OCI-M1 (cell line): ENCODE measurements around the gene CALML5.

Experiments used
- DNase-seq: peaks from one replicate; lab custom pipeline; 2025; lab: John Stamatoyannopoulos, UW

CALML5 gene

DNA sequence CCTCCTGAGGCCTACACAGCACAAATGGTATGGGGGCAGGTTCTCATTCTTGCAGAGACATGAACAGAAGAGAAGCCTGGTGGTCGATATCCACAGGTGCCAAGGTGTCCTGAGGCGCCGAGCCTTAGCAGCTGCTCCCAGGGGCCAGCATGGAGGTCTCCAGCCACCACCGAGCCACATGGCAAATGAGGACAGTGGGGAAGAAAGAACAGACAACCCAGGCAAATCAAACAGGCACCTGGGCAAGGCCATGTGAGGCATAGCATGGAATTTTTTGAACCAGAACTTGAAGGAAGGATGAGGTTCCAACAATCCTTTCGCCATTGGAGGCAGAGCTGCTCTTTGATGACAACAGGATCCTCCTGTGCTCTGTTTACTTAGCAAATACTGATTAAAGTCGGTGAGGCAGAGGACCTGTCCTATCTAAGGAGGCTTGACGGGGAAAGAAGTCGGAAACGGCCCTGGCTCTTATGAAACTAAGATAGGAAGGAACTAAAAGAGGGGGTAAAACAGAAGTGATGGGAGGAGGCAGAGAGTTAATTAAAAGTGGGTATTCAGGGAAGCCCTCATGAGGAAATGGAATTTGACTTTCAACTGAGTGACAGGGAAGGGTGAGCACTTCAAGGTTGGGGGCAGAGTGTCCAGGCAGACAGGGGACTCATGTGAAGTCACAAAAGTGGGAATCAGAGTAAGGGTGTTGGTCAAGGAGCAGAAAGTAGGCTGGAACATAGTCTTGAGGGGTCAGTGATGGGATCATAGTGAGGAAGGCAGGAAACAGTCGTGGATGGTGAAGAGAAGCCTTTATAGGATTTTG is 16.8 kb upstream of the CALML5 start:
- DNase-seq: no peak

DNA sequence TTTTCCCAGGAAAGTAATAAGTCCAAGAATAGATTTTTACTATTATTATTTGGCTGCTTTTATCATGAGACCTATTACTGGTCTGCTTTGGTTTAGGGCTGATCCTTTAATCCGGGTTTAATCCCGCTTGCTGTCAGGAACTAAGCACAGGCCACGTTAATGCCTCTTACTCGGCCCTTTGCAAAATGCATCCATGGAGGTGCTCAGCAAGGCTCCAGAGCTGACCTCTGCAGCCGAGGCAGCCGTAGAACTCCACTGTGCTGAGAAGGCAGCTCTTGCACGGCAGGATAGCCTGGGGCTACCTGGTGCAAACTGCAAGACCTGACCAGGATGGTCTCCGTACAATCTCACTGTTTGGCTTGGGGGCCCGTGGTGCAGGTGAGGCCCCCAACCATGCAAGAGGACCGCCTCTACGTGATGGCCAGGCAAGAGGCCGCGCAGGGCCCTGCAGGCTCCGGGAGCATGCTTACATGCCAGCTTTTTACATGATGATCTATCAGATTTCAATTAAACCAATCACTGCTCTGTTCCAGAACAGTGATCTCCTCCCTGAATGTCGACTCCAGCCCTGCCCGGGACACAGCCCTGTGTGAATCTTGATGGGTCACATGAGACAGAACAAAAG is 15.0 kb upstream of the CALML5 start:
- DNase-seq: no peak

DNA sequence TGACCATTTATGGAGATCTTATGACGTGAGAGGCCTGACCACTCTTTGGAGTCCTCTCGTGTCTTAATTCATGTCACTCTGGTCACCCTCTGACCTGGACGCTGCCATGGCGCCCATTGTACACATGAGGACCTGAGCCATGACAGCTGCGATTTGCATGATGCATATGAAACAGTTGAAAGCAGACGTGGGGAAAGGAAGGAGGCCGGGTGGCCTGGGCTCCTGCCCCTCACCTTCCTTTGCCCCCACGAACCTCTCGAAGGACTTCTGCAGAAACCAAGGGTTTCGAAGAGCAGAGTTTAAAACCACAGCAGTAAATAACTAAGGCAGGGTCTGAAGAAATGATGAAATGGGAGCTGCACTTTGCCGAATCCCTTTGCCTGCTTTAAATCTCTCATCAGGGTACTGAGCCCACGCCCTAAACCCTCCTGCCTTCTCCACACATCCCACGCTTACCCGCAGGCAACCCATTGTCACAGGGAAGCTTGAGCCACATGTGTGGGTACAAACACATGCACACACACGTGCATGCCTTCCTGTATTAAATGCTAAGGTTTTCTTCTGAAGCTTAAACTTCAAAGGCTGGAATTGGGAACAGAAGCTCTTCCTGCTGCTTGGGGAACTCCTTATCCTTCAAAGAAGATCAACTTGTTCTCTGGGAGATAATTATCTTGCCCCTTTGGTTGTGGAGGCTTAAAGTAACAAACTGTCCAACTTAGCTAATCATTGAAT is 13.7 kb upstream of the CALML5 start:
- peak; percentile 21 for DNase-seq

- DNase-seq: no peak
Measured at GRCh38 chr10:5512331-5512730, 13.0 kb upstream of the CALML5 start.

- DNase-seq: no peak
Measured at GRCh38 chr10:5511885-5512280, 12.5 kb upstream of the CALML5 start.

DNA sequence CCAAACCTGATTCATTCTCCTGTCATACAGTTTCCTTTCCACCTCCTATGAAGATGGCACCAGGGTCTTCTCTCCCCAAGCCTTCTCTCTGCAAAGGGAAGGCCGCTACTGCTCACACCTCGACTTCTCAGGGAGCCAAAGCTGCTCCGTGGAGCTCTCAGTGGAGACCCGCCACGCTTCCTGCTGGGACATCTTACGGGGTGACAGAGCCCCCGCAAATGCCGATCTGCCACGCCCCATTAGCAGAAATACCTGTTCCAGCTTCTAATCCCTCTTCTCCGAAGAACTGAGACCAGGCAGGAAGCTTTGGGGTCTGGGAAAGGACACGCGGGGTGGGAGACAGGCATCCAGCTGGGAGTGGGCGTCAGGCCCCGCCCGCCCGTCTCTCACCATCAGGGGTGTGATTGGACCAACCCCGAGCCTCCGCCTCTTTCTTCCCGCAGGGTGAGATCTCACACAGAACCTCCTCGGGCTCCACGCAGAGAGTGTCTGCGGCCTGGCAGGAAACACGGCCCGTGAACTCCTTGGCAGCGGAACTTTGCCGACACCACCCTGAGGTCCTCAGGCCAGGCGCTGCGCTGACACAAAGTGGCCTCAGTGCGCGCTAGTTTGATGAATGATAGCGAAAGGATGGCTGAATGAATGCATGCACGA is 12.0 kb upstream of the CALML5 start:
- DNase-seq: no peak

DNA sequence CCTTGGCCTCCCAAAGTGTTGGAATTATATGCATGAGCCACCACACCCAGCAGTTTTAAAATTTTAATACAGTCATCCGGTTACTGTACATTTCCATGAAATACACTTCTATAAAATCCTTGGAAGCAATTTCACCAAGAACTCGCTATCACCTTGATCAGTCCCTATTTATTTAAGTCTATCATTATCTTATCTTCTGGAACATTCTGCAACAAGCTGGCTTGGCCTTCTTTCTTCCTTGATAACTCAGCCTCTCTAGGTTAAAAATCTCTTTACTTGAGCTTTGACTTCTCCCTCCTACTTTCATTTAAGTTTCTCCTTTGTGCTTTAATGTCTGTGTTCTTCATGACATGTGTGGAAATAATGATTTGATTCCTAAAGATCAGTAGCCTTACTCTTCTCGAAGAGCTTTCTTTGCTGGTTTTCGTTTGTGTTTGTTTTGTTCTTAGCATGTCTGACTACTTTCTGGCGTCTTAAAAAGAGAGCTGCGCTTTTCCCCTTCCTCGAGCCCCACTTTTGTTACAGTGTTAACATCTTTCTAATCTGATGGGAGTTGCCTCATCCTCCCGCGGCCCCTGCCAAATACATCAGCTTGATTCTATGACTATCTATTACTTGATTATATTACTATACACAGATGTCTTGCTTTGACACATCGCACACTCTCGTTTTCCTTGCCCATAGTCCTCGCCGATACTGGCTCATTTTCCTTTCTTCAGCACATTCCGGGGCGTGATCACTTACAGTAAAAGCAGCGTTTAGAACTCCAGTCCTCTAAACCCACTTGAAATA is 11.1 kb upstream of the CALML5 start:
- peak; percentile 44 for DNase-seq

- peak; percentile 16 for DNase-seq
Measured at GRCh38 chr10:5509691-5510090, 10.3 kb upstream of the CALML5 start.

DNA sequence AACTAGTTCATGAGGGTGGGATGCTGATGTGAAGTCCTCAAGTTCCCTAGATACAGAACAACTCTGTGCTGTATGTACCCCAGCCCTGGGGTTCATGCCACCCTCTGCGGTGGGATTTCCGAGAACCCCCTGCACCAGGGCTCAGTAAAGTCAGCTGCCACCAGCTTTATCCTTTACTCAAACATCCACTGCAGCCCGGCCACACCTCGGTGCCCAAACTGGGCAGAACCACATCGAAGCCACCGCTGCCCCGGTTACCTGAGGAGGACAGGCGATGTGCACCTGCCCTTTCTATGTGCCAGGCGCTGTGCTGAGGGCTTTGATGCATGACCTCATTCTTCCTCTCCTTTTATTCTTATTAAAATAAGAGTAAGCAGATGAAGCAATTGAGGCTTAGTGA is 9.9 kb upstream of the CALML5 start:
- DNase-seq: no peak

GRCh38 chr10:5508786-5509185 is 9.4 kb upstream of the CALML5 start:
- no peak for DNase-seq

- DNase-seq: no peak
Measured at GRCh38 chr10:5508161-5508604, 8.8 kb upstream of the CALML5 start.

DNA sequence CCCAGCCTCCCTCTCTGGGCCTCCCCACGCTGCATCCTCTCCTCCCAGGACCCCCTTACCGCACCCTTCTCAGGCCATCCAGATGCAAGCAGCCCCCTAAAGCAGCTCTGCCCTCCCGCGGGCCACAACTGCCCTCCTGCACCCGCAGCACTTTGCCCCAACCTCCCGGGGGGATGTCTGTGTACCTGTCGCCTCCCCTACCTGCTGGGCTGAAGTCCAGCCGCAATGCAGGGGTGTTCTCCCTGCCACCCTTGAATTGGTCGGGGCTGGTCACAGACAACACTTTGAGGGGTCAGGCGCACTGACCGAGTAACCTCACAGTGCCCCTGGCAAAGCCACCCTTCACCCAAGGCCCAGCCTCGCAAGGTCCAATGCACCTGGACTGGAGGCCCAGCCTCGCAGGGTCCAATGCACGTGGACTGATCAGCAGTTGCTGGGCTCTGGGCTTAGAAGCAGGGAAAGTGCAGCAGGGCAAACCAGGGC is 8.3 kb upstream of the CALML5 start:
- no peak for DNase-seq

DNA sequence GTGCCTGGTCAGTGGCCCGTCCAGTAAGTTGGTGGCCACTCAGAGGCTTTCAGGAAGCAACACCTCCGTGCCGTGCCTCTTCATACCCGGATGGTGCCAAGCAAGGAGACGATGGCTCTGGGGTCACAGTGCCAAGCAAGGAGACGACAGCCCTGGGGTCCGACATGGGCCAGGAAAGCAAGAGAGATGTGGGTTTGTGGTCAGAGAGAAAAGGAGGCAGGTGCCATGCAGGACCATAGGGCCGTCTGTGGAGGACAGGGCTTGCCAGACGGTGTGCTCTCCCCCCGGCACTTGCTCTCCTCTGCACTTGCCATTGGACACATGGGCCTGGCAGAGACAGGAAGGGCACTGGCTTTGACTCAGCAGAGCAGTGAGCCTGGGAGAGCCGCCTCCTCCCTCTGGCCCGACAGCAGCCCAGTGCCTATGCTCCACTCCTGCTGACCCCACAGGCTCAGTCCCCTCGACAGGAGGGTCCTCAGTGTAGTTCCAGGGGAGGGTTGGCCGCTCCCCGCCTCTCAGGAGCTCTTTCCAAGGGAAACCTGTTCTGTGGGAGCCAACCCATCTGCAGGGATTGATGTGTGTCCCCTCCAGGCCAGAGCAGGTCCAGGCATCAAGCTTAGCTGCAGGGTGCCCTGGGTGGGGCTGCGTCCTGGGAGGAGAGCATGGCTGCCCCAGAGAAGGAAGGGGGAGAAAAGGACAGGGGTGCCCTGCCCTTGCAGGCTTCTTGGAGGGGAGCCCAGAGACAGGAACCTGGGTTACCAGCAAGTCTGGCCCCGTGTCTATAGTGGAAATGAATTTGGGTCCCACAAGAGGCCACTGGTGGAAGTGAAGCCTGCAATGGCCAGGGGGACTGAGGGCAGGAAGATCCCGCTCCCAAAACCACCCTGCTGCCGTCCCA is 7.6 kb upstream of the CALML5 start:
- DNase-seq: no peak

GRCh38 chr10:5506246-5506645 is 6.9 kb upstream of the CALML5 start:
- no peak for DNase-seq

- DNase-seq: no peak
Measured at GRCh38 chr10:5504146-5505072, 5.0 kb upstream of the CALML5 start.

GRCh38 chr10:5503477-5503835 is 4.1 kb upstream of the CALML5 start:
- DNase-seq: no peak

DNA sequence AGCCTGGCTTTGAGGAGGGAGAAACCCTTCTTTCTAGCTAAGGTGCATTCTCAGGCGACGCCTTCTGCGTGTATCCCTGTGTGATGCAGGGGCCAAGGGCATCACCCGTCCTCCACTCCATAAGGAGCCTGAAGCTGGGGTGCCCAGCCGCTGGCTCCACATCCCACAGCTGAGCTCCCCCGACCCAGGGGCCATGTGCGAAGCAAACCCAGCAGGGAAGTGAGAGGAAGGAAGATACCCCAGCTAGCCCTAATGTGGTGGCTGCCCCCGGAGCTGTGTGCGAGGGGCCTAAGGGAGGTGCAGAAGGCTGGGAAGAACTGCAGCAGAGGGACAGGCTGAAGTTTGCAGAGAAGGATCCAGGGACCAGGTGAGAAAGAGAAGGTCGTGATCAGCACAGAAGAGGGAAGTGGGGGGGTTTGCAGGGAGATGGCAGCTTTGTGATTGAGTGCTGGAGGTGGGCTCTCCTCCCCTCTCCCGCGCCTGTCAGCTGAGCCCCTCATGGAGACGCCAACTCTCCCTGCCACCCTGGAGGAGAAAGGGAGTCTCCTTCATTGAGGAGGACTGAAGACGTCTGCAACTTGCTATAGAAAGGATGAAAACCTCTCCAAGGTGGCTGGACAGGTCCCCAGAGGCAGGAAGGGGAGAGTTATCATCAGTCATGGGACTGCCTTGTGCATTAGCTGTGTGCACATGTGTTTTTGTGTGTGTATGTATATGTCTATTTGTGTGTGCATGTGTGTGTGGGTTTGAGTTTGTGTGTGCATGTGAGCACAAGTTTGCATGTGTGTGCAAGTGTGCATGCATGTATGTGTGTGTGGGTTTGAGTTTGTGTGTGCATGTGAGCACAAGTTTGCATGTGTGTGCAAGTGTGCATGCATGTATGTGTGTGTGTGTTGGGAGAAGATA is 3.5 kb upstream of the CALML5 start:
- DNase-seq: no peak

GRCh38 chr10:5502061-5502521 is 2.7 kb upstream of the CALML5 start:
- no peak for DNase-seq
